B cell (primary cell): Measurements from ENCODE around the gene SEMA6A. TPM values are rescaled to one million over a fixed set of nuclear protein-coding genes. Genes with fewer than 3 reads are reported as not detected.

Experiments used
- ATAC-seq: fragments of 200-7000 bp; cut with Tn5 transposase; one replicate; pipeline ENCODE4 v1.10.0; 2021; ENCODE audit warnings: low read depth, mild to moderate bottlenecking, moderate number of reproducible peaks, moderate library complexity
- CTCF ChIA-PET: fragments of 350-600 bp; sonication (Branson Sonifier 250); formaldehyde crosslinking; loops from one replicate; lab custom pipeline; 2021; ENCODE audit warnings: antibody characterized with exemption, inconsistent platforms; lab: Charles Lee
- POLR2A ChIA-PET: fragments of 350-600 bp; sonication (Branson Sonifier 250); formaldehyde crosslinking; loops from one replicate; lab custom pipeline; 2021; ENCODE audit warnings: antibody characterized with exemption; lab: Charles Lee
- DNase-seq: peaks from one replicate; pipeline ENCODE4 v3.0.0; 2013
- H2AFZ ChIP-seq: 2 replicates; pipeline ENCODE4 v1.6.1; 2012; ENCODE audit warnings: mild to moderate bottlenecking, low read depth, low read length; ENCODE audit not compliant: insufficient read depth, poor library complexity, severe bottlenecking
- H3K27ac ChIP-seq, 2 donors: 1 replicate in 1 of 2; 2 replicates in 1 of 2; pipeline ENCODE4 v1.5.1; 2012 to 2013; ENCODE audit warnings: low read length in 2 of 2, mild to moderate bottlenecking in 2 of 2, moderate library complexity in 1 of 2
- H3K27me3 ChIP-seq, 4 experiments: fragments of 200-600 bp in 1 of 4; sonication (generic) in 1 of 4; replicated peaks in 1 of 4; 1 replicate in 2 of 4; 2 replicates in 2 of 4; pipeline versions ENCODE4 v1.6.1 to v1.7.0; 2013 to 2016; ENCODE audit warnings: low read length in 3 of 4, mild to moderate bottlenecking in 2 of 4, mixed read lengths in 1 of 4, moderate library complexity in 1 of 4; ENCODE audit not compliant: insufficient read depth in 4 of 4, control insufficient read depth in 3 of 4; ENCODE audit errors: control extremely low read depth in 1 of 4
- H3K36me3 ChIP-seq, 2 experiments: replicated peaks in 1 of 2; 1 replicate in 1 of 2; 2 replicates in 1 of 2; pipeline versions ENCODE4 v1.6.1 to v1.7.1; 2013; ENCODE audit warnings: low read length in 1 of 2; ENCODE audit not compliant: insufficient read depth in 2 of 2, control insufficient read depth in 1 of 2; ENCODE audit errors: control extremely low read depth in 1 of 2, extremely low read depth in 1 of 2
- H3K4me1 ChIP-seq, 2 donors: fragments of 200-600 bp in 1 of 2; sonication (generic) in 1 of 2; 1 replicate in 1 of 2; 2 replicates in 1 of 2; pipeline versions ENCODE4 v1.5.1 to v1.6.1; 2013 to 2017; ENCODE audit warnings: low read length in 2 of 2; ENCODE audit not compliant: control insufficient read depth in 2 of 2, insufficient read depth in 2 of 2
- H3K4me2 ChIP-seq: replicated peaks from 2 replicates; pipeline ENCODE3; 2012; ENCODE audit warnings: mild to moderate bottlenecking, low read depth, low read length; ENCODE audit not compliant: poor library complexity, severe bottlenecking
- H3K4me3 ChIP-seq, 5 experiments: fragments of 200-600 bp in 1 of 5; sonication (generic) in 1 of 5; 1 replicate in 3 of 5; 2 replicates in 2 of 5; pipeline versions ENCODE4 v1.5.1 to v1.7.0; 2011 to 2016; ENCODE audit warnings: low read length in 4 of 5, mild to moderate bottlenecking in 4 of 5, low read depth in 2 of 5, control low read depth in 1 of 5, moderate library complexity in 1 of 5; ENCODE audit not compliant: insufficient read depth in 1 of 5; ENCODE audit errors: control extremely low read depth in 1 of 5, extremely low read depth in 1 of 5
- H3K79me2 ChIP-seq: fragments of 200-600 bp; sonication (generic); one replicate; pipeline ENCODE4 v1.6.0; 2016; ENCODE audit warnings: low read length; ENCODE audit not compliant: control insufficient read depth, insufficient read depth
- H3K9ac ChIP-seq: fragments of 200-600 bp; sonication (generic); 2 replicates; pipeline ENCODE4 v1.6.1; 2017; ENCODE audit warnings: mild to moderate bottlenecking, low read length, moderate library complexity
- H3K9me3 ChIP-seq, 3 donors: one replicate each; pipeline versions ENCODE4 v1.6.1 to v1.7.1; 2013; ENCODE audit warnings: low read length in 2 of 3; ENCODE audit not compliant: control insufficient read depth in 2 of 3, insufficient read depth in 1 of 3; ENCODE audit errors: control extremely low read depth in 1 of 3
- H4K20me1 ChIP-seq: 2 replicates; pipeline ENCODE4 v1.6.0; 2012; ENCODE audit warnings: mild to moderate bottlenecking, low read length; ENCODE audit not compliant: insufficient read depth, control insufficient read depth, poor library complexity, severe bottlenecking
- H3K27ac Mint-ChIP-seq: one replicate; pipeline ENCODE4 v1.8.0; 2021; ENCODE audit warnings: mixed read lengths
- H3K27me3 Mint-ChIP-seq: one replicate; pipeline ENCODE4 v1.8.0; 2021; ENCODE audit warnings: mixed read lengths
- H3K4me1 Mint-ChIP-seq: one replicate; pipeline ENCODE4 v1.8.0; 2021; ENCODE audit warnings: mixed read lengths
- H3K4me3 Mint-ChIP-seq: one replicate; pipeline ENCODE4 v1.8.0; 2021; ENCODE audit warnings: mixed read lengths
- H3K9me3 Mint-ChIP-seq: one replicate; pipeline ENCODE4 v1.8.0; 2022; ENCODE audit warnings: mixed read lengths; ENCODE audit not compliant: insufficient read depth
- EZH2 ChIP-seq: IDR thresholded peaks from 2 replicates; pipeline ENCODE4 v1.6.1; 2012; ENCODE audit warnings: borderline replicate concordance, low read depth, mild to moderate bottlenecking, moderate library complexity, low read length; ENCODE audit not compliant: insufficient read depth, poor library complexity, severe bottlenecking
- WGBS: methylation state at CpG from one replicate; pipeline ENCODE4 v1.1.5; 2013; ENCODE audit warnings: missing lambda C conversion rate; ENCODE audit not compliant: insufficient coverage; 5-methylcytosine and 5-hydroxymethylcytosine counted together
- intact Hi-C: fragments of 100-400 bp; cut with micrococcal nuclease; formaldehyde crosslinking; loops from one replicate; pipeline ENCODE4 v1.10.0; 2022
- polyA plus RNA-seq: library from polyadenylated mRNA; depleted of rRNA; stranded (reverse); fragments of >200 nt; gene quantifications from 2 replicates; pipeline ENCODE4 v1.2.3, GENCODE V29; 2012
- total RNA-seq, 2 donors: library from RNA; stranded (reverse); fragments of 120-200 nt in 1 of 2; gene quantifications; 1 replicate in 1 of 2; 2 replicates in 1 of 2; pipeline versions ENCODE4 v1.2.3 to v1.2.4, GENCODE V29; 2013 to 2022
- TF ChIP-seq, protein P1 (sequence below): fragments of 200-600 bp; IDR thresholded peaks from one replicate; pipeline ENCODE4 v1.8.0; 2022; ENCODE audit warnings: antibody characterized with exemption, mild to moderate bottlenecking

Gene SEMA6A
- total and polyA plus RNA-seq, 2 donors (not counting 1 experiment from before 2014, with no cell fraction given), result 0.44 TPM; not detected in 1

DNA sequence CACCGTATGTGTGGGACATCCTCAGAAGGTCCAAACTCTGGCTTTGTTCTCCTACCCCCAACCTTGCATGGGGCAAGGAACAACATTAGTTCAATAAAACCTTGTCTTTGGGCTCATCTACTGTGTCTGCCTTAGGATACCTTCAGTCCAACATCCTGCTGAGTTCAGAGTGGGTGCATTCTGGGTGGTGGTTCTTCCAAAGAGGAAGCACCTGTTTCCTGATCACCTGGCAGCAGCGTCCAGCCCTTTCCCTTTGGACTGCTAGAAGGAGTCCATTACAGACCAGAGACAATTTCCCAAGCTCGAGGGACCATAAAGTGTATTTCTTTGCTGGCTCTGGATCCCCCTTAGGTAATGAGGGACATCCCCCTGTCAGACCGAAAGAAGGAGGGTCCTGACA lies 154.1 kb downstream of the SEMA6A start:
- DNase-seq (no peak), ATAC-seq (no peak)
- Mint-ChIP-seq H3K4me3 (no peak overlapping the region), H3K27ac (no peak overlapping the region), H3K4me1 (no peaks in the 10 kb centered on the region), H3K9me3 (no peaks in the 10 kb centered on the region), H3K27me3 (no peaks in the 10 kb centered on the region)
- Histone ChIP-seq H3K27me3 (no peaks in the 10 kb centered on the region), H4K20me1 (no peaks in the 10 kb centered on the region), H3K4me3 (no peak overlapping the region), H3K9ac (no peak overlapping the region), H3K4me2 (no peak overlapping the region), H2AFZ (no peak overlapping the region), H3K36me3 (peaks cover 6 to 14% of the 10 kb centered on the region in 2 experiments), H3K4me1 (no peaks in the 10 kb centered on the region), H3K9me3 (peaks cover 0 to 5% (median 0%) of the 10 kb centered on the region in 3 donors), H3K27ac (no peak overlapping the region), H3K79me2 (no peaks in the 10 kb centered on the region)
- TF ChIP-seq, protein P1, sequence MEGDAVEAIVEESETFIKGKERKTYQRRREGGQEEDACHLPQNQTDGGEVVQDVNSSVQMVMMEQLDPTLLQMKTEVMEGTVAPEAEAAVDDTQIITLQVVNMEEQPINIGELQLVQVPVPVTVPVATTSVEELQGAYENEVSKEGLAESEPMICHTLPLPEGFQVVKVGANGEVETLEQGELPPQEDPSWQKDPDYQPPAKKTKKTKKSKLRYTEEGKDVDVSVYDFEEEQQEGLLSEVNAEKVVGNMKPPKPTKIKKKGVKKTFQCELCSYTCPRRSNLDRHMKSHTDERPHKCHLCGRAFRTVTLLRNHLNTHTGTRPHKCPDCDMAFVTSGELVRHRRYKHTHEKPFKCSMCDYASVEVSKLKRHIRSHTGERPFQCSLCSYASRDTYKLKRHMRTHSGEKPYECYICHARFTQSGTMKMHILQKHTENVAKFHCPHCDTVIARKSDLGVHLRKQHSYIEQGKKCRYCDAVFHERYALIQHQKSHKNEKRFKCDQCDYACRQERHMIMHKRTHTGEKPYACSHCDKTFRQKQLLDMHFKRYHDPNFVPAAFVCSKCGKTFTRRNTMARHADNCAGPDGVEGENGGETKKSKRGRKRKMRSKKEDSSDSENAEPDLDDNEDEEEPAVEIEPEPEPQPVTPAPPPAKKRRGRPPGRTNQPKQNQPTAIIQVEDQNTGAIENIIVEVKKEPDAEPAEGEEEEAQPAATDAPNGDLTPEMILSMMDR, result no peak
- TF ChIP-seq EZH2, result no peak
- ChIA-PET CTCF (no interaction called here), POLR2A (no interaction called here)
- WGBS, result 47% methylated on average over 3 of the region's 4 CpGs
- intact Hi-C loops, result no loop called here

DNA sequence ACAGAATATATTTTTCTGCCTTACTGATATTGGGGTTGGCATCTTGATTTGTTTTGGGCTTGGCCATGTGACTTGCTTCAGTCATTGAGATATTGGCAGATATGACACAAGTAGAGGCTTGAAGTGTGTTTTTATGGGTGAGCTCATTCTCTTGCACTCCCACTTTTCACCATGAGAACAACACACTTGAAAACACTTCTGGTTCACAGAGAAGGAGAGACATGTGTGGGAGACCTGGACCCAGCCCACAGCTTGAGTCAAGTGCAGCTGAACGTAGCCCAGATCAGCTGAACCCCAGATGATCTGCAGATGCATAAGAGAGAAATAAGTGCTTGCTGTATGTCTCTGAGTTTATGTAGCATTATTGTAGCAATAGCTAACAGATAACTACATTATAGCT lies 155.4 kb downstream of the SEMA6A start:
- POLR2A ChIA-PET, result no interaction called here
- Mint-ChIP-seq H3K9me3 (no peaks in the 10 kb centered on the region), H3K27ac (no peak overlapping the region), H3K4me3 (no peak overlapping the region), H3K27me3 (no peaks in the 10 kb centered on the region), H3K4me1 (no peaks in the 10 kb centered on the region)
- Histone ChIP-seq H3K9ac (no peak overlapping the region), H4K20me1 (no peaks in the 10 kb centered on the region), H3K79me2 (no peaks in the 10 kb centered on the region), H2AFZ (no peak overlapping the region), H3K4me3 (no peak overlapping the region), H3K27me3 (no peaks in the 10 kb centered on the region), H3K9me3 (peaks cover 0 to 5% (median 0%) of the 10 kb centered on the region in 3 donors), H3K4me1 (no peaks in the 10 kb centered on the region), H3K4me2 (no peak overlapping the region), H3K36me3 (peaks cover 6 to 14% of the 10 kb centered on the region in 2 experiments), H3K27ac (no peak overlapping the region)
- no peak for TF ChIP-seq EZH2
- TF ChIP-seq, protein P1, result no peak
- DNase-seq, result no peak
- CTCF ChIA-PET, result no interaction called here
- no peak for ATAC-seq
- WGBS, result no CpG with 5 or more reads among the region's 1 CpG
- intact Hi-C loops, result no loop called here
